Stimulated activated CD8-positive, alpha-beta memory T cell treated with anti-CD3 and anti-CD28 coated beads, Interleukin-12 subunit alpha, Interleukin-12 subunit beta, amount 100 ng/mL, for 1 hour (primary cell): ENCODE data around the gene VENTX.

ENCODE experiments used
- DNase-seq: peaks from one replicate; pipeline ENCODE4 v3.0.0-alpha.2; 2020; ENCODE audit warnings: low read depth

Gene VENTX

GRCh38 chr10:133237588-133238465, at the start of gene VENTX:
Gene VENTX (plus strand): TSS chr10:133237855. CDS start chr10:133237915, 60 bp downstream.
- no peak for DNase-seq

GRCh38 chr10:133187906-133188681, 49.6 kb upstream of the VENTX start:
- no peak for DNase-seq

GRCh38 chr10:133189256-133189655, 48.4 kb upstream of the VENTX start:
- DNase-seq: no peak

GRCh38 chr10:133189726-133190125, 47.9 kb upstream of the VENTX start:
- DNase-seq: no peak

GRCh38 chr10:133190225-133190624, 47.4 kb upstream of the VENTX start:
- no peak for DNase-seq

GRCh38 chr10:133191651-133192050, 46.0 kb upstream of the VENTX start:
- DNase-seq: no peak

GRCh38 chr10:133194151-133194550, 43.5 kb upstream of the VENTX start:
- DNase-seq: no peak

GRCh38 chr10:133195096-133195495, 42.6 kb upstream of the VENTX start:
- no peak for DNase-seq

- no peak for DNase-seq
Observed at GRCh38 chr10:133195611-133196010, 42.0 kb upstream of the VENTX start.

- DNase-seq: no peak
Observed at GRCh38 chr10:133196221-133196915, 41.3 kb upstream of the VENTX start.

- no peak for DNase-seq
Observed at GRCh38 chr10:133196936-133197758, 40.5 kb upstream of the VENTX start.

GRCh38 chr10:133197786-133198185, 39.9 kb upstream of the VENTX start:
- no peak for DNase-seq

- DNase-seq: no peak
Observed at GRCh38 chr10:133198206-133198605, 39.4 kb upstream of the VENTX start.

GRCh38 chr10:133198621-133199487, 38.8 kb upstream of the VENTX start:
- no peak for DNase-seq

- no peak for DNase-seq
Observed at GRCh38 chr10:133199488-133199885, 38.2 kb upstream of the VENTX start.

GRCh38 chr10:133199992-133200611, 37.6 kb upstream of the VENTX start:
- DNase-seq: no peak

- DNase-seq: no peak
Observed at GRCh38 chr10:133200621-133201031, 37.0 kb upstream of the VENTX start.

- no peak for DNase-seq
Observed at GRCh38 chr10:133201151-133201947, 36.3 kb upstream of the VENTX start.
